GM12891 (cell line): ENCODE data around the gene TRIM52.
"Not testable (repeated sequence)": the region's sequence is repeated elsewhere in the genome, so short reads cannot be mapped to it uniquely, and the experiment has no call there.

Source experiments
- POLR2A ChIP-seq: IDR thresholded peaks from 2 replicates; pipeline ENCODE4 v1.6.1; 2011; ENCODE audit warnings: low read depth, low read length, control low read depth
- POLR2AphosphoS5 ChIP-seq: IDR thresholded peaks from 2 replicates; pipeline ENCODE4 v1.6.1; 2011; ENCODE audit warnings: low read depth, low read length, control low read depth
- SPI1 ChIP-seq: IDR thresholded peaks from 2 replicates; pipeline ENCODE4 v1.6.1; 2011; ENCODE audit warnings: low read depth, low read length, control low read depth
- TAF1 ChIP-seq: IDR thresholded peaks from 2 replicates; pipeline ENCODE4 v1.6.1; 2011; ENCODE audit warnings: low read depth, low read length, control low read depth

DNA sequence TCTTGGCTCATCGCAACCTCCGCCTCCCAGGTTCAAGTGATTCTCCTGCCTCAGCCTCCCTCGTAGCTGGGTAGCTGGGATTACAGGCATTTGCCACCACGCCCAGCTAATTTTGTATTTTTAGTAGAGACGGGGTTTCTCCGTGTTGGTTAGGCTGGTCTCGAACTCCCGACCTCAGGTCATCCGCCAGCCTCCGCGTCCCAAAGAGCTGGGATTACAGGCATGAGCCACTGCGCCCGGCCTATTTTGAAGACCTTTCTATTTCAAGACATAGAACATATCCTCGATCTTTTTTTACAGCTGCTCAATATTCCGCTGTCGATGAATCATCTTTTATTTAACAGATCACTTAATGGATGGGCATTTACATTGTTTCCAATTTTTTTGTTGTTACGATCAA, 50.2 kb downstream of the TRIM52 start:
- TF ChIP-seq POLR2AphosphoS5, POLR2A, TAF1, SPI1: not testable (repeated sequence)
